ENCODE measurements around the gene TBC1D22A. TPM values are rescaled to one million over a fixed set of nuclear protein-coding genes. Genes with fewer than 3 reads are reported as not detected.
A peak's percentile ranks its signal among the peaks of the same experiment; 100 is the strongest.

TBC1D22A gene
- total RNA-seq, 1 donor from 2014 or later: 18.9 TPM

DNA sequence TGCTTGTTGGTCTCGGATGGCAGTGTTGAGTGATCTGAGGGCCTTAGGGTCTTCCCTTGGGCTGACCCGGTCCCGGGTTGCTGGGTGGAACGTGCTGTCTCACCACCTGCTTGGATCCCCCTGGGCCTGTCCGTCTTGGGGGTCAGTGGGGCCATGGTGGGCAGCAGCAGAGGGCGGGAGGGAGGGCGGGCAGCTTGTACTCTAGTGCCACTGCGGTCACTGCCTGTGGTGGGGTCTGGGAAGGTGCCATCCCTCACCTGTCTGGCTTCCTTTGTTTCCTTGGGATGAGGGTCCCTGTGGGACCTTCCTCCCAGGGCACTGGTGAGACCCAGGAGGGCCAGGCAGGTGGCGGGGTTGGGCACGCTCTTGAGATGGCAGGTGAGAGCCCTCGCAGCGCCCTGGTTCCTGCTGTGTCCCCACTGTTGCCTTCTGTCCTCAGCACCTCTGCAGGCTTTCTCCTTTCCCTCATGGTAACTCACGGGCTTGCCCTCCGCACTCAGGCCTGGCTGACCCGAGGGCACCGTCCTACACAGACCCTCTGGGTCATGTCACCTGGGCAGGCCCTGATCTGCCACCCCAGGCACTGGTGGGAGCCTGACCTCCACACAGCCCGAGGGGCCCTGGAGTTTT, 34.2 kb downstream of the TBC1D22A start:
- Mint-ChIP-seq H3K9me3 (ENCODE audit: low read depth) (no peaks in the 10 kb centered on the region), H3K27ac (ENCODE audit: unreplicated experiment) (no peak overlapping the region), H3K36me3 (ENCODE audit: low read depth) (peaks cover 4% of the 10 kb centered on the region), H3K4me3 (ENCODE audit: unreplicated experiment) (no peak overlapping the region), H3K4me1 (ENCODE audit: low read depth) (peaks cover 31% of the 10 kb centered on the region), H3K27me3 (ENCODE audit: low read depth) (no peaks in the 10 kb centered on the region)
- DNase-seq (ENCODE audit: low spot score): no peak
- TF ChIP-seq, protein P1, sequence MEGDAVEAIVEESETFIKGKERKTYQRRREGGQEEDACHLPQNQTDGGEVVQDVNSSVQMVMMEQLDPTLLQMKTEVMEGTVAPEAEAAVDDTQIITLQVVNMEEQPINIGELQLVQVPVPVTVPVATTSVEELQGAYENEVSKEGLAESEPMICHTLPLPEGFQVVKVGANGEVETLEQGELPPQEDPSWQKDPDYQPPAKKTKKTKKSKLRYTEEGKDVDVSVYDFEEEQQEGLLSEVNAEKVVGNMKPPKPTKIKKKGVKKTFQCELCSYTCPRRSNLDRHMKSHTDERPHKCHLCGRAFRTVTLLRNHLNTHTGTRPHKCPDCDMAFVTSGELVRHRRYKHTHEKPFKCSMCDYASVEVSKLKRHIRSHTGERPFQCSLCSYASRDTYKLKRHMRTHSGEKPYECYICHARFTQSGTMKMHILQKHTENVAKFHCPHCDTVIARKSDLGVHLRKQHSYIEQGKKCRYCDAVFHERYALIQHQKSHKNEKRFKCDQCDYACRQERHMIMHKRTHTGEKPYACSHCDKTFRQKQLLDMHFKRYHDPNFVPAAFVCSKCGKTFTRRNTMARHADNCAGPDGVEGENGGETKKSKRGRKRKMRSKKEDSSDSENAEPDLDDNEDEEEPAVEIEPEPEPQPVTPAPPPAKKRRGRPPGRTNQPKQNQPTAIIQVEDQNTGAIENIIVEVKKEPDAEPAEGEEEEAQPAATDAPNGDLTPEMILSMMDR (IDR thresholded peaks at IDR 0.05): no peak

DNA sequence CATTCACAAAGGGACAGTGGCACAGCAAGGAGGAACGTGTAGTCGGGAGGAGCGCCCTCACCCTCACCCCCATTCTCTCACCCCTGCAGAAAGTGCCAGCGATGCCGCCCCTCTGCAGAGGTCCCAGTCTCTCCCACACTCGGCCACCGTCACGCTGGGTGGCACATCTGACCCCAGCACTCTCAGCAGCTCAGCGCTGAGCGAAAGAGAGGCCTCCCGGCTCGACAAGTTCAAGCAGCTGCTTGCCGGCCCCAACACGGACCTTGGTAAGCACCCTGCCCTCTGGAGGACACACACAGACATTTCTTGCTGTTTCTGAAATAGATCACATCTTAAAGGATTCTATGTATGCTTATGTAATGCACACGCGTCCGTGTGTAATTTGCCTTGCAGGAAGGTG, 34.9 kb downstream of the TBC1D22A start:
- no peak overlapping the region for H3K4me3 Mint-ChIP-seq (ENCODE audit: unreplicated experiment)
- peaks cover 4% of the 10 kb centered on the region for H3K36me3 Mint-ChIP-seq (ENCODE audit: low read depth)
- no peak for DNase-seq (ENCODE audit: low spot score)
- H3K27me3 Mint-ChIP-seq (ENCODE audit: low read depth): no peaks in the 10 kb centered on the region
- H3K9me3 Mint-ChIP-seq (ENCODE audit: low read depth): no peaks in the 10 kb centered on the region
- H3K27ac Mint-ChIP-seq (ENCODE audit: unreplicated experiment): no peak overlapping the region
- peaks cover 34% of the 10 kb centered on the region for H3K4me1 Mint-ChIP-seq (ENCODE audit: low read depth)
- TF ChIP-seq, protein P1 (IDR thresholded peaks at IDR 0.05): peak; percentile 63

DNA sequence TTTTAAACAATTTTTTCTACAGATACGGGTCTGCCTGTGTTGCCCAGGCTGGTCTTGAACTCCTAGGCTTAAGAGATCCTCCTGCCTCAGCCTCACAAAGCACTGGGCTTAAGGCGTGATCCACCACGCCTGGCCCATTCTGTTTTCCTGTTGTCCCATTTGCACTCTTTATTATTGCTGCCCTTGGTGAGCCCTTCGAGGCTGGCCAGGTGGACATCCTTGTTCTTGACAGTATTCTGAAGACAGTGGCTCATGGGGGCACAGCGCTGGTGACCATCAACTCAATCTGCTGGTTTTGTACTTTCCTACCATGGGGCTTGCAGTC, 35.6 kb downstream of the TBC1D22A start:
- Mint-ChIP-seq H3K36me3 (ENCODE audit: low read depth) (peaks cover 4% of the 10 kb centered on the region), H3K27ac (ENCODE audit: unreplicated experiment) (no peak overlapping the region), H3K27me3 (ENCODE audit: low read depth) (no peaks in the 10 kb centered on the region), H3K9me3 (ENCODE audit: low read depth) (no peaks in the 10 kb centered on the region), H3K4me1 (ENCODE audit: low read depth) (peaks cover 33% of the 10 kb centered on the region), H3K4me3 (ENCODE audit: unreplicated experiment) (no peak overlapping the region)
- TF ChIP-seq, protein P1 (IDR thresholded peaks at IDR 0.05): no peak
- no peak for DNase-seq (ENCODE audit: low spot score)

DNA sequence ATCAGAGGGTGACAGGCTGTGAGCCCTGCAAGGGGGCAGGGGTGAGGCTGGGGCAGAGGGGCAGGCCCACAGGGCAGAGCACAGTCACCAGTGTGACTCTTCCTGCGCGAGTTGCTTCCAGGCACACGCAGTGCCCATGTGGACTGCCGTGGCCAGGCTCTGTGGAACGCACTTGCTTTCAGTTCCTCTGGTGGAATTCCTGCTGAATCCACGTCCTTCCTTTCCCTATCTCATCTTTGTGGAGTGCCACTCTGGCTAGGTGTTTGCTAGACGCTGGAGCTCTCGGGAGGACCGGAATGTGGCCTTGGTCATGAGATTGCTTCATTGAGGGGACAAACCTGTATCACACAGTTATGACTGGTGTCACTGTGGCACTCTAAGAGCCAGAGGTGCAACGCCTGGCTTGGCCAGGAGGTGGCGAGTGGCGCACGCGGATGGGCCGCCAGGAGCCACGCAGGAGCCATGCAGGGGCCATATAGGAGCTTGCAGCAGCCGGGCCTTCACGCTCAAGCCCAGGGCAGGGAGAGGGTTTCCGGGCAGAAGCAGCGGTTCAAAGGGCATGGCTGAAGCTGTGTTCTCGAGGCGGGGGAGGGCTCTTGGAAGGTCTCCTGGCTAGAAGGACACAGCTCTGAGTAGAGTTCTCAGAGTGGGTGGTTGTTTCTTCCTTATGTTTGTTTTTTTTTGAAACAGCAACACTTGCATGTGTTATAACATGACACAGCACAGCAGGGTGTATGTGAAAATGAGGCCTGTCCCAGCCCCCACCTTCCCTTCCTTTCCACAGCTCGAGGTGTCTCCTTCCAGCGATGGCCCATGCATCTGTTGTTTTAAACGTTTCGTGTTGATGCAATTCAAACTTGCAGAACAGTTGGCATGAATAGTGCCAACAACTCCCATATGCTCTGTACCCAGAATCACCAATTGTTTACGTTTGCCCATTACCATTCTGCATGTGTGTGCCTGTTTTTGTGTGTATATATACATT, 36.2 kb downstream of the TBC1D22A start:
- TF ChIP-seq, protein P1 (IDR thresholded peaks at IDR 0.05): peak; percentile 97
- no peak overlapping the region for H3K4me3 Mint-ChIP-seq (ENCODE audit: unreplicated experiment)
- H3K4me1 Mint-ChIP-seq (ENCODE audit: low read depth): peaks cover 36% of the 10 kb centered on the region
- H3K9me3 Mint-ChIP-seq (ENCODE audit: low read depth): no peaks in the 10 kb centered on the region
- DNase-seq (ENCODE audit: low spot score): no peak
- peaks cover 4% of the 10 kb centered on the region for H3K36me3 Mint-ChIP-seq (ENCODE audit: low read depth)
- no peaks in the 10 kb centered on the region for H3K27me3 Mint-ChIP-seq (ENCODE audit: low read depth)
- no peak overlapping the region for H3K27ac Mint-ChIP-seq (ENCODE audit: unreplicated experiment)

DNA sequence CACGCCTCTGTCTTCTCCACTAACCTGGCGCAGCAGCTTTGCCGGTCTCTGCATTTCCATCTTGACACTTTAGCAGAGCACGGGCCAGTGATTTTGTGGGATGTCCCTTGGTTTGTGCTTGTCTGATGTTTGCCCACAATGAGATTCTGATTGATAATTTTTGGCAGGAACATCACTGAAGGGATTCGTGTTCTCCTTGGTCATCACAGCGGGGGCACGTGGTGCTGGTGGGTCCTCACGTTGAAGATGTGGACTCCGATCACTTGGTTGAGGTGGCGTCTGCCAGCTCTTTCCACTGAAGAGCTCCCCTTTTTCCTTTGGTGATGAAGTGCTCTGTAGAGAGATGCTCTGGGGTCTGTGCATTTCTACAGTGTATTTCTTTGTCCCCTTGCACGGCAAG, 37.2 kb downstream of the TBC1D22A start:
- no peaks in the 10 kb centered on the region for H3K9me3 Mint-ChIP-seq (ENCODE audit: low read depth)
- no peak overlapping the region for H3K27ac Mint-ChIP-seq (ENCODE audit: unreplicated experiment)
- peaks cover 4% of the 10 kb centered on the region for H3K36me3 Mint-ChIP-seq (ENCODE audit: low read depth)
- no peak overlapping the region for H3K4me3 Mint-ChIP-seq (ENCODE audit: unreplicated experiment)
- peaks cover 36% of the 10 kb centered on the region for H3K4me1 Mint-ChIP-seq (ENCODE audit: low read depth)
- no peaks in the 10 kb centered on the region for H3K27me3 Mint-ChIP-seq (ENCODE audit: low read depth)
- DNase-seq (ENCODE audit: low spot score): no peak
- TF ChIP-seq, protein P1 (IDR thresholded peaks at IDR 0.05): no peak
